Measurements from ENCODE around the gene STAC3.

DNA sequence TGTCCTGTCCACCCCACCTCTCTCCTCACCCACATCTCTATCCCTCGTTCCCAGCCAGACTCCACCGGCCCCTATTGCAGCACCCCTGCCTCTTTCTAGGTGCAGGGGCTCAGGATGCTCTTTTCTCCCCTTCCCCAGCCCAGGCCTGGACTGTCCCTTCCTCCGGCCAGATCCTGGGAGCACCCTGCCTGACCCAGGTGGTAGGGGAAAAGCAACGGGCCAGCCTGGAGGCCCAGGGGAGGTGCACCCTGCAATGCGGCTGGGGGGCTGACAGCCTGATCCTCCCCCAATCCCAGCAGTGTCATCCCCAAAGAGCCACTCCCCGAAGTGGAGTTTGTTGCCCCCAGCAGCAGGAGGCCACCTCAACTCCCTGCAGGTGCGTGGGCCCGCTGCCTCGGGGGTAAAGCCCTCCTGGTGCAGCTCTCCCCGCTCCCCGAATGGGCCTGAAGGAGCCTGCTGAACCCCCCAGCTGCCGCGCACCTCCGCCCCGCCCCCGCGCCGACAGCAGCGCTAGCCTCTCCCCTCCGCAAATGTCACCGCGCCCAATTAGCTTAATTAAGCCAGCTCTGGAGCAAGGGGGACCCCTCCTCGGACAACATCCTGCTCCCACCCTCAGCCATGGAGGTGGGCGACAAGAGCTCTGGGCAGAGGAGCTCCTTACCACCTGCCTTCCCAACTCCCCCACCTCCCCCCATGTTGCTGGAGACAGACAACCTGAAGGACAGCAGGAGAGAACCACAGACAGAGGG is 29.6 kb downstream of the STAC3 start:
- TF ChIP-seq CTCF (IDR thresholded peaks at IDR 0.05 in 4 of 5, conservative IDR thresholded peaks at IDR 0.05 in 1 of 5) = no peak
- TF ChIP-seq POLR2A (IDR thresholded peaks at IDR 0.05) = no peak
